ENCODE data around the gene CCND1.

DNA sequence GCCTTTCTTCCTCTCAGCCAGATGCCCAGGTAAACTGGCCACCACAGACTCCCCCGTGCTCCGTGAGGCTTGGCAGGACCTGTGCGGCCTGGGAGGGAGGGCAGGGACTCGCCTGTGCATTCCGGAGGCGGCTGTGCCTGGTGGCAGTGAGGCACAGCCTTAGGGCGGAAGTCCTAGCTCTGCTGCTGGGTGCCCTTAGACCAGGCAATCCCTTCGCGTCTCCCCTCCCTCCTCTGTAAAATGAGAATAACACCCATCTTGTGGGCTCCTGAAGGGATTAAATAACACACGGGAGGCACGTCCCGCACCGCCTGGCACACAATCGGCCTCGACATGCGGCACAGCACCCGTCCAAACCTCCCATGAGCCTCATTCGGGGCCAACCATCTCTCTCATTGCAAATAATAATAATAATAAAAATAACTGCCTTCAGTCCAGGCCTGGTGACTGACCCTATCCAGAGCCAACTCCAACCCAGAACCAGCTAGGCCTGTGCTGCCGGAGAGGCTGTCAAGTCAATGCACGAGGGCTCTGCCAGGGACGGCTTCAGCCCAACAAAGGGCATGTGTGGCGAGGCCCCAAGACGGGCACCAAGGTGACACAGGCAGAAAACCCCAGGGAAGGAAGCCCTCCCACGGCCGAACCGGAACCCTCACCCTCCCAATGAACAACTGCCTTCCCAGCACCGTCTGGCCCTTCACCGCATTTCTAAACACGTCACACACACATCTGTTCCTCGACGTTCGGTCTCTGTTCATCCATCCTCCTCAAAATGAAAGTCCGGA lies 26.0 kb downstream of the CCND1 start:
- TF ChIP-seq POLR2A (IDR thresholded peaks at IDR 0.05; ENCODE audit: low read depth): no peak
- TF ChIP-seq EP300 (IDR thresholded peaks at IDR 0.05): no peak
- TF ChIP-seq CTCF (IDR thresholded peaks at IDR 0.05): no peak
- no peak for TF ChIP-seq POLR2AphosphoS5 (IDR thresholded peaks at IDR 0.05)
